Type B pancreatic cell (in vitro differentiated cells): Measurements from ENCODE around the gene RHAG. TPM values are rescaled to one million over a fixed set of nuclear protein-coding genes. Genes with fewer than 3 reads are reported as not detected.

Experiments
- DNase-seq: peaks from one replicate; pipeline ENCODE4 v3.0.0; 2021; ENCODE audit warnings: mixed read lengths; ENCODE audit not compliant: unreplicated experiment; ENCODE audit errors: extremely low spot score
- H3K27ac Mint-ChIP-seq: 2 replicates; pipeline ENCODE4 v1.8.0; 2021; ENCODE audit warnings: mild to moderate bottlenecking, mixed read lengths
- H3K27me3 Mint-ChIP-seq: 2 replicates; pipeline ENCODE4 v1.8.0; 2021; ENCODE audit warnings: mixed read lengths
- H3K36me3 Mint-ChIP-seq: 2 replicates; pipeline ENCODE4 v1.8.0; 2021; ENCODE audit warnings: mixed read lengths
- H3K4me1 Mint-ChIP-seq: one replicate; pipeline ENCODE4 v1.8.0; 2021; ENCODE audit warnings: mixed read lengths; ENCODE audit not compliant: unreplicated experiment
- H3K4me3 Mint-ChIP-seq: 2 replicates; pipeline ENCODE4 v1.8.0; 2021; ENCODE audit warnings: mild to moderate bottlenecking, mixed read lengths
- H3K9me3 Mint-ChIP-seq: 2 replicates; pipeline ENCODE4 v1.8.0; 2021; ENCODE audit warnings: mixed read lengths
- total RNA-seq: library from RNA; stranded (reverse); gene quantifications from 2 replicates; pipeline ENCODE4 v1.2.1, GENCODE V29; 2021; ENCODE audit warnings: low replicate concordance
- TF ChIP-seq, protein P1 (sequence below): fragments of 200-600 bp; sonication (generic); conservative IDR thresholded peaks from 2 replicates; pipeline ENCODE4 v1.5.0; 2021; ENCODE audit warnings: antibody characterized with exemption, mild to moderate bottlenecking

RHAG gene
- total RNA-seq, 1 donor from 2014 or later, result not detected

DNA sequence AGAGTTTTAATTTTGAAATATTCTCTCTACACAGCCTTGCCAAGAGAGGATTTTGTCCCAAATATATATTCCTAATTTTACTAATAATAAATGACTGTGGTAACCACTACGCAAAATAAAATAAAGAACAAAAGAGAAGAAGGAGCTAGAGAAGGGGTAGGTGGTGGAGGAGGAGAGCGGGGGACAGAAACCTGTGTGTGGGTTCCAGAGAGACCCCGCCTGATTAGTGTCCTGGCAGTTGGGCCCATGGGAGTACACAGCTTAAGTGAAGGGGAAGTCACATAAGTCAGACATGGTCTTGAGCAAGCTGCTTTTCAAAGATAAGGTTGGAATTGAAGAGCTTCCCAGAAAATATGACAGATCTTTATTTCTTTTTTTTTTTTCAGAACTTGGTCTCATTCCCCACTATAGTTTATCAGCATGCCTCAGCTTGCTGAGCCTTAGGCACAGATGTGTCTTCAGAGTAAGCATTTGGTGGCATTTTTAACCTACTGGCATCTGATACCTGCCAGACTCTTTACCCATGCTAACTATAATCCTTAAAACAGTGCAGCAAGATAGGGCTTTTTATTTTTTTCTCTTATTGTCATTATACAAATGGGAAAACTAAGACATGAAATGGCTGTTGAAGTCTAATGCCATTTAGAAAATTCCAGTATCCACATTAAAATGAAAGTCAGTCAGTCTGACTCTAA lies 9.6 kb upstream of the RHAG start:
- TF ChIP-seq, protein P1, sequence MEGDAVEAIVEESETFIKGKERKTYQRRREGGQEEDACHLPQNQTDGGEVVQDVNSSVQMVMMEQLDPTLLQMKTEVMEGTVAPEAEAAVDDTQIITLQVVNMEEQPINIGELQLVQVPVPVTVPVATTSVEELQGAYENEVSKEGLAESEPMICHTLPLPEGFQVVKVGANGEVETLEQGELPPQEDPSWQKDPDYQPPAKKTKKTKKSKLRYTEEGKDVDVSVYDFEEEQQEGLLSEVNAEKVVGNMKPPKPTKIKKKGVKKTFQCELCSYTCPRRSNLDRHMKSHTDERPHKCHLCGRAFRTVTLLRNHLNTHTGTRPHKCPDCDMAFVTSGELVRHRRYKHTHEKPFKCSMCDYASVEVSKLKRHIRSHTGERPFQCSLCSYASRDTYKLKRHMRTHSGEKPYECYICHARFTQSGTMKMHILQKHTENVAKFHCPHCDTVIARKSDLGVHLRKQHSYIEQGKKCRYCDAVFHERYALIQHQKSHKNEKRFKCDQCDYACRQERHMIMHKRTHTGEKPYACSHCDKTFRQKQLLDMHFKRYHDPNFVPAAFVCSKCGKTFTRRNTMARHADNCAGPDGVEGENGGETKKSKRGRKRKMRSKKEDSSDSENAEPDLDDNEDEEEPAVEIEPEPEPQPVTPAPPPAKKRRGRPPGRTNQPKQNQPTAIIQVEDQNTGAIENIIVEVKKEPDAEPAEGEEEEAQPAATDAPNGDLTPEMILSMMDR, result no peak
- Mint-ChIP-seq H3K27ac (no peak overlapping the region), H3K9me3 (no peaks in the 10 kb centered on the region), H3K36me3 (no peaks in the 10 kb centered on the region), H3K4me1 (no peaks in the 10 kb centered on the region), H3K27me3 (no peaks in the 10 kb centered on the region), H3K4me3 (no peak overlapping the region)
- DNase-seq, result no peak

DNA sequence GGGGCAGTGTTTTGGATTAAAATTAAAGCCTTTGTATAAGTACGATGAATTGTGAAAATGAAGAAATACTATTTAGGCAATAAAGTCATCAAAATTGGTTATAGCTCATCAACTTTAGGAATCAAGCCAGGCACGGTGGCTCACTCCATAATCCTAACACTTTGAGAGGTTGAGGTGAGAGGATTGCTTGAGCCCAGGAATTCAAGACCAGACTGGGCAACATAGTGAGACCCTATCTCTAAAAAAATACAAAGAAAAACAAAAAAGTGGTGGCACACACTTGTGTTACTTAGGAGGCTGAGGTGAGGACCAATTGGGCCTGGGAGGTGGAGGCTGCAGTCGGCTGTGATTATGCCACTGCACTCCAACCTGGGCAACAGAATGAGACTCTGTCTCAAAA lies 8.5 kb upstream of the RHAG start:
- Mint-ChIP-seq H3K4me3 (no peak overlapping the region), H3K36me3 (no peaks in the 10 kb centered on the region), H3K27me3 (no peaks in the 10 kb centered on the region)

DNA sequence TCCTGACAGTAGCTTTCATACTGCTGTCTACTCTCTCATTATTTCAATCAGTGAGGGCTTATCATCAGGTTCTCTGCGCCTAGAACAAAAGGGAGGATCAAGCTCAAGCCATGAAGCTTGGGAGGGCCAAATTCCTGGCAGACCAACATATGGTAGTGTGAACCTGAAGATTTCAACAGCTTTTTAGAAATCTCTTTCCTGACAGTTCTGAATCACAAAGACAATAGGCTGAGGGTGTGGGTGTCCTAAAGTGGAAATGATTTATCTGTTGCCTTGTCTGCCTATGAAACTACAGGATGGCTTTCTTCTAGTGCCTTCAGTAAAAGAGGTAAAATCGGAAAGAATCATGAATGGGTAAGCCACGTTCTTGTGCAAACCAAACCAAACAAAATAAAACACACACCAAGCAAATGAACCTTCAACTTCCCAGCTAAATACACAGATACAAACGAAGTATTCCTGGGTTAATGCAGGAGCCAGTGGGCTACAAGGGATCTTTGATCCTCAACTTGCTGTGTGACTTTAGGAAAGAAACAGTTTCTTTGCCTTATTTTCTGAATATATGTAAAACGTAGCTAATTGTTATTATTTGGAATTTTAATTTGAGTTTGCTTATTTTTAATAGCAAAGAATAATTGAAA lies 2.7 kb upstream of the RHAG start:
- Mint-ChIP-seq H3K4me1 (no peaks in the 10 kb centered on the region), H3K4me3 (no peak overlapping the region), H3K27me3 (no peaks in the 10 kb centered on the region), H3K36me3 (no peaks in the 10 kb centered on the region), H3K9me3 (no peaks in the 10 kb centered on the region), H3K27ac (no peak overlapping the region)
- TF ChIP-seq, protein P1, result no peak
- no peak for DNase-seq

More for the DNA sequence above, 8.5 kb upstream of the RHAG start:
- H3K4me1 Mint-ChIP-seq, result no peaks in the 10 kb centered on the region
- no peak overlapping the region for H3K27ac Mint-ChIP-seq
- no peaks in the 10 kb centered on the region for H3K9me3 Mint-ChIP-seq
- DNase-seq, result no peak
- TF ChIP-seq, protein P1, result no peak

DNA sequence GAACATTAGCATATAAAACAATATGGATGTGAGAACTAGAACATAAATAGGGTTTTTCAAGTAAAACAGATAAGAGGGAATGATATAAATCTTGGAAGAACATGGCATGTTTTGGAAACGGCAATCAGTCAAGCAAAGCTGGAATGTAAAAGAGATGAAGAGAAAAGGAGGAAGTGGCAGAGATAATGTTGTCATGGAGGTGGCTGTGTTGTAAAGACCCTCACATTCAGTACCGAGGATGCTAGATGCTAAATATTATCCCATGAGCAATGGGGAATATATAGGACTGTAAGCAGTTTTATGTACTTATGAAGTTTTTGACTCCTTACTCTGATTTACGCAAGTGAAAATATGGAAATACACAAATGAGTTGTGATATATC lies 702 bp upstream of the RHAG start:
- no peaks in the 10 kb centered on the region for H3K4me1 Mint-ChIP-seq
- no peak overlapping the region for H3K4me3 Mint-ChIP-seq
- H3K27me3 Mint-ChIP-seq, result no peaks in the 10 kb centered on the region
- H3K27ac Mint-ChIP-seq, result no peak overlapping the region
- no peak for DNase-seq
- H3K9me3 Mint-ChIP-seq, result no peaks in the 10 kb centered on the region
- TF ChIP-seq, protein P1, result no peak
- H3K36me3 Mint-ChIP-seq, result no peaks in the 10 kb centered on the region

DNA sequence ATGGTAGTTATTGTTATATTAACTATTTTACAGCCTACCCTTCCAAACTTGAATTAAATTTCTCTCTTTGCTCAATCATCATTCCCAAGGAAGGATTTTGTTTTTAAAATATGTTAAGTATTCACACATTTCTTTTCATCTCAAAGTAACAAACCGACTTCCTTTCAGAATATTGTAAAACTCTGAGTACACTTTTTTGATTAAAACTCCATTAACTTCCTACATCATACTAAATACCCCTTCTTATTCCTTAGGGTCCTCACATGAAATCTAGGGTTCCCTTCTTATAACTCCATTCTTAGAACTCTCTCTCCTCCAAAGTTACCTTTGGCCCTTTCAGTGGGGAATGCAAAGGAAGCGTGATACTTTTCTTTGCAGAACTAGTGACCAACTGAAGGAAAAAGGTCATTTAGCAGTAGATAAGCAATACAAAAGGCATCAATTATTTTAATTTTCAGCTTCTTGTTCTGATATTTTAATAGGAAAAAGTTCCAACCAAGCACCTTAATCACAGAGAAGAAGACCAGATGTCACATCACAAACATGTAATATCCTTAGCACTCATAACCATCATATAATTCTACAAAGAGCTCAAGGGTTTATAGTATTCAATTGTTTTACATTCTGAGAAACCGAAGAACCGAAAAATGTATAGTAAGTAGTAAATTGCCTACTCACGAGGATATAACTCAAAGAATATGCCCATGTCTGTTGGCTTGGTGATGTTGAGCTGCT lies 494 bp downstream of the RHAG start:
- no peaks in the 10 kb centered on the region for H3K27me3 Mint-ChIP-seq
- TF ChIP-seq, protein P1, result no peak
- no peak for DNase-seq
- no peaks in the 10 kb centered on the region for H3K36me3 Mint-ChIP-seq
- no peaks in the 10 kb centered on the region for H3K9me3 Mint-ChIP-seq
- no peak overlapping the region for H3K27ac Mint-ChIP-seq
- no peak overlapping the region for H3K4me3 Mint-ChIP-seq
- H3K4me1 Mint-ChIP-seq, result no peaks in the 10 kb centered on the region
